ENCODE data around the gene SORCS2.

DNA sequence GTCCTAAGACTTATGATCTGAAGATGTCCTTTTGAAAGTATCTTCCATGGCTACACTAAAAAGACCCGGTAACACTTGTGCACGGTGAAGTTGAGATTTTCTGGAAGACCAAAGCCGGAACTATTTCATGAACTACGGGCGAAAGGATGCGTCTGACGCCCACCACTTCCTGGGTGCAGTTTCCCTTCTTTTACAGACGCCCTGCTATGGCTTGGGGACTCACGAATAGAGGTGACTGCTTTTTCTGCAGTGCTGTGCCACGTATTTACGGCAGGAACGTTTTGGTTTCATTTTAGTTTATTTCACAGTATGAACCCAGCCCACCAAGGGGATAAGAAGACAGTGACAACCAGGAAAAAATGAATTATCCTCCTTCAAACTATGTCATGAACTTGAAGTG, 566.9 kb downstream of the SORCS2 start:
- no peak for TF ChIP-seq POLR2A (IDR thresholded peaks at IDR 0.05)
- TF ChIP-seq, protein P1, sequence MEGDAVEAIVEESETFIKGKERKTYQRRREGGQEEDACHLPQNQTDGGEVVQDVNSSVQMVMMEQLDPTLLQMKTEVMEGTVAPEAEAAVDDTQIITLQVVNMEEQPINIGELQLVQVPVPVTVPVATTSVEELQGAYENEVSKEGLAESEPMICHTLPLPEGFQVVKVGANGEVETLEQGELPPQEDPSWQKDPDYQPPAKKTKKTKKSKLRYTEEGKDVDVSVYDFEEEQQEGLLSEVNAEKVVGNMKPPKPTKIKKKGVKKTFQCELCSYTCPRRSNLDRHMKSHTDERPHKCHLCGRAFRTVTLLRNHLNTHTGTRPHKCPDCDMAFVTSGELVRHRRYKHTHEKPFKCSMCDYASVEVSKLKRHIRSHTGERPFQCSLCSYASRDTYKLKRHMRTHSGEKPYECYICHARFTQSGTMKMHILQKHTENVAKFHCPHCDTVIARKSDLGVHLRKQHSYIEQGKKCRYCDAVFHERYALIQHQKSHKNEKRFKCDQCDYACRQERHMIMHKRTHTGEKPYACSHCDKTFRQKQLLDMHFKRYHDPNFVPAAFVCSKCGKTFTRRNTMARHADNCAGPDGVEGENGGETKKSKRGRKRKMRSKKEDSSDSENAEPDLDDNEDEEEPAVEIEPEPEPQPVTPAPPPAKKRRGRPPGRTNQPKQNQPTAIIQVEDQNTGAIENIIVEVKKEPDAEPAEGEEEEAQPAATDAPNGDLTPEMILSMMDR (IDR thresholded peaks at IDR 0.05), result no peak
